HL-60/S4 (cell line): ENCODE results near the gene ABAT.
"Not testable (repeated sequence)": the region's sequence is repeated elsewhere in the genome, so short reads cannot be mapped to it uniquely, and the experiment has no call there.

ENCODE experiments used
- in situ Hi-C: fragments of 300-500 bp; cut with MboI; formaldehyde crosslinking; loops from 2 replicates; pipeline ENCODE4 v1.14.3; 2022; ENCODE audit warnings: low sequenced_read_pairs

ABAT gene

GRCh38 chr16:8678068-8678927 lies 3.9 kb downstream of the ABAT start:
- in situ Hi-C loops = no loop called here

GRCh38 chr16:8679151-8679550 lies 4.7 kb downstream of the ABAT start:
- in situ Hi-C loops = no loop called here

GRCh38 chr16:8682551-8683259 lies 8.3 kb downstream of the ABAT start:
- in situ Hi-C loops = no loop called here

GRCh38 chr16:8683640-8684039 lies 9.2 kb downstream of the ABAT start:
- in situ Hi-C loops = no loop called here

GRCh38 chr16:8685617-8686016 lies 11.2 kb downstream of the ABAT start:
- in situ Hi-C loops = no loop called here

- in situ Hi-C loops = no loop called here
Observed at GRCh38 chr16:8686031-8686621, 11.7 kb downstream of the ABAT start.

GRCh38 chr16:8686879-8687278 lies 12.5 kb downstream of the ABAT start:
- in situ Hi-C loops = no loop called here

- in situ Hi-C loops = no loop called here
Observed at GRCh38 chr16:8689686-8690085, 15.3 kb downstream of the ABAT start.

- in situ Hi-C loops = no loop called here
Observed at GRCh38 chr16:8691728-8692127, 17.3 kb downstream of the ABAT start.

- in situ Hi-C loops = no loop called here
Observed at GRCh38 chr16:8694795-8695728, 20.6 kb downstream of the ABAT start.

- in situ Hi-C loops = no loop called here
Observed at GRCh38 chr16:8696880-8697279, 22.5 kb downstream of the ABAT start.

- in situ Hi-C loops = no loop called here
Observed at GRCh38 chr16:8697965-8698364, 23.5 kb downstream of the ABAT start.

GRCh38 chr16:8703693-8704092 lies 29.3 kb downstream of the ABAT start:
- in situ Hi-C loops = no loop called here

GRCh38 chr16:8704098-8704497 lies 29.7 kb downstream of the ABAT start:
- in situ Hi-C loops = no loop called here

GRCh38 chr16:8705100-8705822 lies 30.8 kb downstream of the ABAT start:
- in situ Hi-C loops = not testable (repeated sequence)

- in situ Hi-C loops = no loop called here
Observed at GRCh38 chr16:8708536-8708935, 34.1 kb downstream of the ABAT start.

GRCh38 chr16:8712589-8713361 lies 38.4 kb downstream of the ABAT start:
- in situ Hi-C loops = no loop called here

- in situ Hi-C loops = no loop called here
Observed at GRCh38 chr16:8713635-8714172, 39.3 kb downstream of the ABAT start.

- in situ Hi-C loops = no loop called here
Observed at GRCh38 chr16:8714174-8714573, 39.8 kb downstream of the ABAT start.
